ENCODE data around the gene HIGD1A. TPM values are rescaled to one million over a fixed set of nuclear protein-coding genes. Genes with fewer than 3 reads are reported as not detected.

The HIGD1A gene
- total RNA-seq, 1 donor from 2014 or later, result 82.4 TPM

GRCh38 chr3:42773409-42773751 lies 30.9 kb downstream of the HIGD1A start:
- Mint-ChIP-seq H3K27me3 (ENCODE audit: low read depth) (no peaks in the 10 kb centered on the region), H3K27ac (ENCODE audit: unreplicated experiment) (peak overlapping the region; percentile 94), H3K36me3 (ENCODE audit: low read depth) (no peaks in the 10 kb centered on the region), H3K4me3 (peak overlapping the region; percentile 89), H3K9me3 (peaks cover 3% of the 10 kb centered on the region), H3K4me1 (peaks cover 17% of the 10 kb centered on the region)
- no peak for DNase-seq (ENCODE audit: low read depth, low spot score)
- TF ChIP-seq CTCF (conservative IDR thresholded peaks at IDR 0.05), result no peak

- H3K9me3 Mint-ChIP-seq, result peaks cover 3% of the 10 kb centered on the region
- peaks cover 17% of the 10 kb centered on the region for H3K4me1 Mint-ChIP-seq
- H3K27me3 Mint-ChIP-seq (ENCODE audit: low read depth), result no peaks in the 10 kb centered on the region
- DNase-seq (ENCODE audit: low read depth, low spot score), result peak; percentile 92
- peak; percentile 13 for TF ChIP-seq CTCF (conservative IDR thresholded peaks at IDR 0.05)
- H3K4me3 Mint-ChIP-seq, result peak within 1 kb of the TSS; percentile 89
- no peaks in the 10 kb centered on the region for H3K36me3 Mint-ChIP-seq (ENCODE audit: low read depth)
- H3K27ac Mint-ChIP-seq (ENCODE audit: unreplicated experiment), result peak within 1 kb of the TSS; percentile 94
Observed at GRCh38 chr3:42772670-42773408, 31.5 kb downstream of the HIGD1A start, which contains the start of gene CCDC13. TSS of gene CCDC13 (minus strand) at chr3:42773253. CDS start at chr3:42758345, 14,908 bp downstream.

GRCh38 chr3:42771271-42771670 lies 33.0 kb downstream of the HIGD1A start:
- no peaks in the 10 kb centered on the region for H3K27me3 Mint-ChIP-seq (ENCODE audit: low read depth)
- no peak overlapping the region for H3K27ac Mint-ChIP-seq (ENCODE audit: unreplicated experiment)
- H3K9me3 Mint-ChIP-seq, result peaks cover 3% of the 10 kb centered on the region
- no peak for DNase-seq (ENCODE audit: low read depth, low spot score)
- no peaks in the 10 kb centered on the region for H3K36me3 Mint-ChIP-seq (ENCODE audit: low read depth)
- H3K4me1 Mint-ChIP-seq, result peaks cover 17% of the 10 kb centered on the region
- H3K4me3 Mint-ChIP-seq, result peak overlapping the region; percentile 50
- TF ChIP-seq CTCF (conservative IDR thresholded peaks at IDR 0.05), result no peak

GRCh38 chr3:42769477-42770131 lies 34.7 kb downstream of the HIGD1A start:
- Mint-ChIP-seq H3K4me1 (peaks cover 22% of the 10 kb centered on the region), H3K36me3 (ENCODE audit: low read depth) (no peaks in the 10 kb centered on the region)

More at GRCh38 chr3:42769477-42770131, 34.7 kb downstream of the HIGD1A start:
- Mint-ChIP-seq H3K4me3 (no peak overlapping the region), H3K27me3 (ENCODE audit: low read depth) (no peaks in the 10 kb centered on the region), H3K9me3 (peaks cover 3% of the 10 kb centered on the region), H3K27ac (ENCODE audit: unreplicated experiment) (no peak overlapping the region)
- no peak for DNase-seq (ENCODE audit: low read depth, low spot score)
- no peak for TF ChIP-seq CTCF (conservative IDR thresholded peaks at IDR 0.05)
